Retinal pigment epithelial cell (primary cell): Measurements from ENCODE around the gene ARL15.

Source experiments
- DNase-seq: peaks from one replicate; pipeline ENCODE4 v3.0.0-alpha.2; 2010; ENCODE audit warnings: low read depth
- H3K4me3 ChIP-seq: 2 replicates; pipeline ENCODE4 v1.5.1; 2011; ENCODE audit warnings: mild to moderate bottlenecking, low read length, control low read depth, moderate library complexity
- CTCF ChIP-seq: conservative IDR thresholded peaks from 2 replicates; pipeline ENCODE4 v1.5.1; 2011; ENCODE audit warnings: low read depth, low read length, control low read depth, inconsistent platforms

Gene ARL15

GRCh38 chr5:54178991-54179390, 131.4 kb downstream of the ARL15 start:
- H3K4me3 ChIP-seq: no peak overlapping the region
- TF ChIP-seq CTCF: no peak
- DNase-seq: no peak

DNA sequence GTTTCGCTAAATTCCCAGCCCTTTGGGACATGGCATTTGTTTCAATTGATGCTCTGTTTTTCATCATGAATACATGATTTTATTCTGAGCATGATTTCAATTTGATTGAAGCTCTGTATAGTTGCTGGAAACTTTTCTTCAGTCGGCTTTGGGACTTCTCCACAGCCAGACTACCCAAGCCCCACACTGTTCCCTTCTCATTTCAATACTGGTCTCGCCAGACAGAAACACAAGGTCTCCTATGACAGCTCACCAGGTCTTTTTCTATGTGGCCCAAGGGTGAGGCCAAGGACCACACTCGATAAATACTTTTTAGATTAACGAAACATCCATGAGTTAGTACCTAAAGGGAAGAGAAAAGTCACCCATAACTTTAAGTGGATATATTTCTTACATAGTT, 132.2 kb downstream of the ARL15 start:
- TF ChIP-seq CTCF: no peak
- no peak overlapping the region for H3K4me3 ChIP-seq
- DNase-seq: no peak

- no peak overlapping the region for H3K4me3 ChIP-seq
- TF ChIP-seq CTCF: no peak
- DNase-seq: no peak
Measured at GRCh38 chr5:54177058-54177457, 133.3 kb downstream of the ARL15 start.

DNA sequence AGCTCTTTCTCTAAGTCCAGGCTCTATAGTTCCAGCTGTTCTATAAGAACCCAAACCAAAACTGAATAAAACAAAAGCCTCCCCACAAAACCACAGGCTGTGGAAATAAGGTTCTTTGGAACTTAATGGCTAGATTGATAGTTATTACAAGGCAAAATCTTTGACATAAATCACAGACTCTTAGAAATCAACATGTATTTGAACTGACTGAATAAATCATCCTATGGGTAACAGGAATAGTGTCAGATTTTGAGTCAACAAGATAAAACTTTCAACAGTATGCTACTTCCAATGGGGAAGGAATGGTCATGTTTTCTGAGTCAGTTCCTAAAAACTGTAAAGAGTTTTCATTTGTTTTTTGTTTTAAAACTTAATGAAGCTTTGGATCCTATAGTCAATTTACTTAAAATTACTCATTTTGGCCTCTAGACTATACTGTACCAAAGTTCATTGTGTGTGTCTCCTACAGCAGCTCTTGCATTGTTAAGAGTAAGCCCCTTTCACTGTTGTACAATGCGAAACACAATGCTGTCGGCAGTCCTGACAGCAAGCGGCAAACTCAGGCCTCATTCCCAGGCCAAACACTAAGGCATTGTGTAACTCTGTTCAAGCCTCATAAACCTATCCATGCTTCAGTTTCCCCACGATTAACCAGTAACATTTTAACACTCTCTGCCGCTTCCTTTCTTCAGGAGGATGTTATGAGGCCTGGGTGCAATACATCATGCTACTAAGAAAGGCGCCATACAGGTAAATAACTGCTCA, 134.1 kb downstream of the ARL15 start:
- no peak for TF ChIP-seq CTCF
- DNase-seq: no peak

DNA sequence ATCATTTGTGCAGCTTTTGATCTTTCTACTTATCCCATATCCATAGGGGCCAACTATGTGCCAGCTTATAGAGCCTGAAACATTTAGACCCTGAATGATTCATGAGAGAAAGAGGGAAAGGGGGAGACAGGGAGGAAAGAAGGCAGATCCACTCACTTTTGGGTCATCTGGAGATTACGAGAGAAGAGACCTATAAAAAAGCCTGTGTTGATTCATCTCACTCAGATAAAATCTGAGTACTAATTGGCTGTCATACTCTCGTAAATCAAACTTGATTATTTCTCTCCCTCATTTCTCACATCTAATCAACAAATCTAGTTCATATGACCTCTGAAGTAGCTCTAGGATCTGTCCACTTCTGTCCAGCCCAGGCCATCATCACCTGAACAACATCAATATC, 137.1 kb downstream of the ARL15 start:
- no peak overlapping the region for H3K4me3 ChIP-seq
- DNase-seq: no peak
- no peak for TF ChIP-seq CTCF

More for the DNA sequence above, 134.1 kb downstream of the ARL15 start:
- H3K4me3 ChIP-seq: no peak overlapping the region

- no peak overlapping the region for H3K4me3 ChIP-seq
- DNase-seq: peak; percentile 25
- no peak for TF ChIP-seq CTCF
Measured at GRCh38 chr5:54171645-54172384, 138.6 kb downstream of the ARL15 start.

- TF ChIP-seq CTCF: no peak
- no peak overlapping the region for H3K4me3 ChIP-seq
Measured at GRCh38 chr5:54165687-54166086, 144.7 kb downstream of the ARL15 start.

More at GRCh38 chr5:54165687-54166086, 144.7 kb downstream of the ARL15 start:
- DNase-seq: no peak
